Stimulated activated CD8-positive, alpha-beta memory T cell treated with anti-CD3 and anti-CD28 coated beads, Interleukin-4, amount 100 ng/mL, for 1 hour (primary cell): ENCODE results near the gene NR2C2AP.
A peak's percentile ranks its signal among the peaks of the same experiment; 100 is the strongest.
"Not testable (repeated sequence)": the region's sequence is repeated elsewhere in the genome, so short reads cannot be mapped to it uniquely, and the experiment has no call there.

Experiments
- DNase-seq, 2 donors: peaks; one replicate each; pipeline ENCODE4 v3.0.0-alpha.2; 2020; ENCODE audit warnings: low read depth in 2 of 2, low spot score in 1 of 2

The NR2C2AP gene

DNA sequence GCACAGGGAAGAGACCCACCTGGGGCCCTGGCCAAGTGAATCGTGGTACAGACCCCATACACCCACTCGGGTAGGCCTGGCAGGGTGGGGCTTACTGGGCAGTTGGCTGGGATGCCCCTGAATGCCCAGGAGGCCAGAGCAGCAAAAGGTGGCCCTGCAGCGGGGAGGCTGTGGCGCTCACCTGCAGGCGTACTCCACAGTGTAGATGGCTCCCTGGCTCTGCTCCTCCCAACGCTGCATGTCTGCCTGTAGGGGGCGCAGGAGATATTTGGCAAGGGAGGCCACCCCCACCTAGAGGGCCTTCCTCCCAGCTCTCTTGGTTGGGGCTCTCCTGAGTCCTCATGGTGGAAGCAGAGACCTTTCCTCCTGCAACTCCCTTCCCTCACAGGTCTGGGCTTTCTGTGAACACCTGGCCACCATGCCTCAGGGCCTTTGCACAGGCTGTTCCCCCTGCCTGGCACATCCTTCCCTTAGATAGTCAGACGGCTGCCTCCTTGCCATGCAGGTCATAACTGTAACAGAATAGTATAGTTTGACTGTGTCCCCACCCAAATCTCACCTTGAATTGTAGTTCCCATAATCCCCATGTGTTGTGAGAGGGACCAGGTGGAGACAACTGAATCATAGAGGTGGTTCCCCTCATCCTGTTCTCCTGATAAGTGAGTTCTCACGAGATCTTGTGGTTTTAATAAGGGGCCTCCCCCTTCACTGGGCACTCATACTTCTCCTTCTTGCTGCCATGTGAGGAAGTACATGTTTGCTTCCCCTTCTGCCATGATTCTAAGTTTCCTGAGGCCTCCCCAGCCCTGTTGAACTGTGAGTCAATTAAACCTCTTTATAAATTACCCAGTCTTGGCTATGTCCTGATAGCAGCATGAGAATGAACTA, 17.1 kb downstream of the NR2C2AP start:
- DNase-seq, result peak in 1 of 2 donors; percentile 41

GRCh38 chr19:19181488-19181998, 21.7 kb downstream of the NR2C2AP start:
- DNase-seq, result no peak

DNA sequence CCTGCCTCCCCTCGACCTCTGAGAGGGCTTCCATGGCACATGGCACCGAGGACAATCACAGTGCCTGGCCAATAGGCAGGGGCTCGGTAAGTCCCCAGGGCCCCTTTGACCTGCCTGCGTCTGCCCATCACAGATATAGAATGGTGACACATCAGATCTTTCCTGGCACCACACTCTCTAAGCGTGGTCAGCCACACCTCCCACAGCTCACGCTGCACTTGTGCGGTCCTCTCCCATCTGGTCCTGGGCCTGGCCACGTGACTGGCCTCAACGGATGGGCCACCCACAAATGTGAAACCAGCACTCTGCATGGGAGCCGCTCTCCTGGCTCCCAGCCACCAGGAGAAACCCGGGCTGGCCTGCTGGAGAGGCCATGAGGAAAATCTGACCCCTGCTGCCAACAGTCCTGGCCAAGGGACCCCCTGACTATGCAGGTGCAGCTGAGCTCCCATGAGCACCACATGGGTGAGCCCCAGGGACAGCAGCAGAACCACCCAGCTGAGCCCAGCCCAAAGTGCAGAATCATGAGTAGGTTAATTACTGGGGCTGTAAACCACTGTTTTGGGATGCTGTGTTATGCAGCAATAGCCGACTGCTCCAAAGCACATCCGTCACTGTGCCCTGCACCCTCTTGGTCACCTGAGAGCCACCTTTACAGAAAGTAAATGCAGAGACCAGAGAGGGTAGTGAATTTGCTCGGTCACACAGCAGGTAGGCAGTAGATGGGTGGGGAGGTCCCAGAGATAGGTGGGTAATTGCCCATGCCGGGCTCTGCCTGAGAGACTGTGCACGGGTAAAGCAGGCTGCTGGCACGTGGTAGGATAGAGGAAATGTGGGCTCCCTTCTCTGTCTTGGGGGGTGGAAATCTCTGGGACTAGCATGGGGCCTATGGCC, 23.4 kb downstream of the NR2C2AP start:
- DNase-seq, result no peak

GRCh38 chr19:19176950-19177349, 26.3 kb downstream of the NR2C2AP start:
- no peak for DNase-seq

DNA sequence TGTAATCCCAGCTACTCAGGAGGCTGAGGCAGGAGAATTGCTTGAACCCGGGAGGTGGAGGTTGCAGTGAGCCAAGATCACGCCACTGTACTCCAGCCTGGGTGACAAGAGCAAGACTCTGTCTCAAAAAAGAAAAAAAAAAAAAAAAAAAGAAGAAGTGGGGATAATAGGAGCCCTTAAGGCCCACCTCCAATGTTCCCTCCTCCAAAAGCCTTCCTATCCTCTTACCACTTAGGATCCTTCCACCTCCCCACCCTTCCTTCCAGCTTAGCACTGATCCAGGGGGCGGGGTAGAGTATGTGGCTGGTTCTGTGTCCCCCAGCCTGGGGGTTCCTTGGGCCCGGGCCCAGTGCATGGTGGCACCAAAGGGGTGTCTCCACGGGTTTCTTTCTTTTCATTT, 30.0 kb downstream of the NR2C2AP start:
- not testable (repeated sequence) for DNase-seq

- no peak for DNase-seq
Measured at GRCh38 chr19:19171821-19172532, 31.2 kb downstream of the NR2C2AP start.

GRCh38 chr19:19170873-19171672, 32.1 kb downstream of the NR2C2AP start:
- no peak for DNase-seq

DNA sequence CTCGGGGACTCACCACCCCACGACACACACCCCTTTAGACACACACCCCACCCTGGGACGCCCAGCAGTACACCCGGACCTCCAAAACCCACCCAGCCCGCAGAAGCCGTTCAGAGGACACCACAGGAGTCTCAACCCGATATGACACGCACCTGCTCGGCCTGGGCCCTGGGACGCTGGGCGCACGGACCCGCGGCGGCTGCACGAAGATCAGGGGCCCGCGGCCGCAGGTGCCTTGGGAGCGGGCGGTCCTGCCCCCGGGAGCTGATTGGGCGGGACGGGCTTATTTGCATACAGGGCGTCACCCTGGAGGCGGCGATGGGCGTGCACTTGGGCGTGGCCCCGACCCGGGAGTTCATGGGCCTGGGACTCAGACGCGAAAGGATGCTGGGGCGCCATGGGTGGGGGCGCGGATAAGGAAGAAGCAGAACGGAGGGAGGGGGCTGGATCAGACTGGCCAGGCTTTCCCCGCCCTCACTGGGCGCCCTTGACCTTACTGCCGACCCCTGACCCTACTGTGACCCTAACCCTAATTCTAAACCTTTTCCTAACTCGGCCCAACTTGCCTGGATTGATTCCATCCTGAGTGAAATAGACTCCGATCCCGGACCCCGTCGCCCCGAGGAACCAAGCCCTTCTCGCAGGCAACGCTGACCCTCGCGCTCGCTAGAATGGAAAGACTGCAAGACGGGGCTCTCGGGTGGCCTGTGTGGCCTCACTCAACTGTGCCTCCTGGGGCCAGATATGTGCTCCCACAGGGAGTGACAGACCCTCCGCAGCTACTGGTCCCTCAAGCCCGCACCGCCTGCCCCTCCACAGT, 33.0 kb downstream of the NR2C2AP start, which contains the start of gene MEF2B:
Gene MEF2B (minus strand): TSS at position 211 of the 820 bp plus-strand sequence. CDS start 19,528 bp downstream, outside the sequence.
- peak; percentile 38 to 53 for DNase-seq

DNA sequence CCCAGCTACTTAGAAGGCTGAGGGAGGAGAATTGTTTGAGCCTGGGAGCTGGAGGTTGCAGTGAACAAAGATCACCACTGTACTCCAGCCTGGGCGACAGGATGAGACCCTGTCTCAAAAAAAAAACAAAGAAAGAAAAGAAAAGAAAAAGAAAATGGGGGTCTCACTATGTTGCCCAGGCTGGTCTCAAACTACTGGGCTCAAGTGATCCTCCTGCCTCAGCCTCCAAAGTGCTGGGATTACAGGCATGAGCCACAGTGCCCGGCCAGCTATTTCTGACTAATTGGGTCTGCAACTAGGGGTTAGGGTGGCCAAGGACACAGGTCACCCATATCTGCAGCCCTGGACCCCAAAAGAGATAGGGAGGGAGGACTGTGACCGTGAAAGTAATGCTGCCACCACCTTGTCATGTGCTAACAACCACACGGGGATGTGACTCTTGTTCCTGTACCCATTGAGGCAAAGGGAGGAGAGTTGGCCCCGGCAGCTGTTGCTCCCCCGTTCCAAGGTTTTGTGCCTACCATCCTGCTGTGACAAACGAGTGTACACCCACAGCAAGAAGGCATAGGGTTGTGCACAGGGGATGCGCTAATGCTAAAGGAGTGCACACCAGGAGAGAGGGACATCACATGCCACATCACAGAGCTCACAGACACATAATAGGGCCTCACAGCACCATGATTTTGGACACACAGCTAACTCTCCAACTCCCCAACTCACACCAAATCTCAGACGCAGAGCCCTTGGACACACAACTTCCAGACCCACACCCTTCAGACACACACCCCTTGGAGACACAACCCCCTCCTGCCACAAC, 33.8 kb downstream of the NR2C2AP start:
- DNase-seq, result no peak

DNA sequence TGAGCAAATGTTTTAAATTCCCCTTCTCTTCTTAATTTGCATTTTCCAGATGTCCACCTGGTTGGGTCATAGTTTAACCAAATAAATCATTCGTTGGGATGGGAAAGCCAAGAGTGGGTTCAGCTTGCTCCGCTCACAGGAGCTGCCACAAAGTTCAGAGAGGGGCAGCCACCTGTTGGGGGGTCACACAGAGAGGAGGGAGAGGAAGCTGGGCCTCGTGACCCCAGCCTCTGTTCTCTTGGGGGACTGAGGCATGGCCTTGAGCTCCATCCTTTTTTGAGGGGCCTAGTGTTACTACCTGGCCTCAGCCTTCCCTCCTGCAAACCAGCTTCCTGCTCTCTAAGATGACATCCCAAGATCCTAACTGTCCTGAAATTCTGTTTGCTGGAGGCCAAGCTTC, 35.6 kb downstream of the NR2C2AP start:
- DNase-seq, result no peak

- DNase-seq, result no peak
Measured at GRCh38 chr19:19165396-19165795, 37.8 kb downstream of the NR2C2AP start.

GRCh38 chr19:19162495-19162894, 40.7 kb downstream of the NR2C2AP start:
- no peak for DNase-seq

- no peak for DNase-seq
Measured at GRCh38 chr19:19160461-19161035, 42.7 kb downstream of the NR2C2AP start.

GRCh38 chr19:19159534-19159933, 43.7 kb downstream of the NR2C2AP start:
- no peak for DNase-seq

DNA sequence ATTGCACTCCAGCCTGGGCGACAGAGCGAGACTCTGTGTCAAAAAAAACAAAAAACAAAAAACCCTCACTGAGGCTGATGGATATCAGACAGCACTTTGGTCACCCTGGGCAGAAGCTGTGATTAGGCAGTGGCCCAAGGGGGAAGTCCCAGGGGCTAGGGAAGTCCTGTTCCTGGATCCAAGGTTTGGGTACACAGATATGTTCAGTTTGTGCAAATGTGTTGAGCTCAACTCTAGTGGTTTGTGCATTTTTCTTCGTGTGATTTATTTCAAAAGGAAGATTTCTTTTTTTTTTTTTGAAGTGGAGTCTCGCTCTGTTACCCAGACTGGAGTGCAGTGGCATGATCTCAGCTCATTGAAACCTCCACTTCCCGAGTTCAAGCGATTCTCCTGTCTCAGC, 45.4 kb downstream of the NR2C2AP start:
- DNase-seq, result no peak

DNA sequence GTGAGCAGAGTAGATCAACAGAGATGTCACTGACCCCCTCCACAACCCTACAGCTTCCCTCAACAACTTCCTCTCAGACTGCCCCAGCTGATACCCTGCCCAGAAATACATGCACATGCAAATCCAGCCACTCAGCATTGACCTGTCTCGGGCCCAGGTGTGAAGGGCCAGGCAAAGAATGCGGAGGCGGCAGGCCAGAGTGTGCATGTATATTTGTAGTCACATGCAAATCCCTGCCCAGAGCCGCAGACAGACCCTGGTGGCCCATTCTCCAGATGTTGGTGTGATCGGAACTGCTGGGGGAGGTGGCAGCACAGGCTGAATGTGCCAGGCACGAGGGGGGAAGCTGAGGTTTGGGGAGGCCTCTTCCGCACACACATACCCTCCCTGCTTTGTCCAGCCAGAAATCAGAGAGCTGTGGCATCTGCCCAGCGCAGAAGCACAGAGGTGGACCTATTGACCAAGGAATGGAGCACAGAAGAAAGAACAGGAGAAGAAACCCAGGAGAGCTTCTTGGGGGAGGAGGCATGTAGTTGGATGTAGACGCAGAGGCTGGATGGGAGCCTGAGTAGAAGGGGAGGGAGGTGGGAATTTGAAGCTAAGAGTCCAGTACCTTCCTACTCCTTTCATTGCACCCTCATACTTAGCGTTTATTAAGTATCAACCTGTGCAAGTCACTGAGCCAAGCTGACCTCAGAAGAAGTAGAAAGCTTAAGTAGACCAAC, 47.6 kb downstream of the NR2C2AP start:
- DNase-seq, result no peak

DNA sequence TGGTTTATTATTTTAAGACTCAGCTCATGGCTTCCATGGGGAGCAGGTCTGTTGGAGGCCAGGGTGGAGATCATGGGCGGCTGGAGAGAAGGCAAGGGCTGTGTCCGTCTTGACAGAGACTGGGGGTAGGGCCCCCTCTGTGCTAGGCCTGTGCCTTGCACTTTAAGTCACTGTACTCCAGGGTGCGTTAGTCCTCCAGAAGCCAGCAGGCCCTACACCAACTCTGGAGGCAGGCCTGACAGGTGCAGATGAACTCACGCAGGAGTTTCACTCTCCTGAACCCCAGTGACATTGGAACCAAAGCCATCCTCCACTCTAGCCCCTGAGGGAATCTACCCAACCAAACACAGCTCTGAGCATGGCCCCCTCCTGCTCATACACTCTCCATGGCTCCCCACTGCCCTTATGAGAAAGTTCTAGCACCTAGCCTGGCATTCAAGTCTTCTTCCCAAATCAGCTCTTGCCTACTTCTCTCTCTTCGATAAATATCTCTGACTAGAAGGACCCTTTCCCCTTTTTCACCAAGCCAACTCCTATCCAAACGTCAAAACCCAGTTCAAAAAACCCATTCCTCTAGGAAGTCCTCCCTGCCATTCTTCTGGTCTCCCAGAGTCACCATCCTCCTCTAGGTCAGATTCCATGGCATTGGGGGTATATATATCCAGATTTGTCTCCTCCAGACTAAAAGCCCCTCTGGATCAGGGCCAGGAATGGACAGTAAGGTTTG, 48.3 kb downstream of the NR2C2AP start:
- no peak for DNase-seq
